Keratinocyte (primary cell): ENCODE data around the gene THOC7. TPM values are rescaled to one million over a fixed set of nuclear protein-coding genes. Genes with fewer than 3 reads are reported as not detected.

Source experiments
- DNase-seq: peaks from one replicate; pipeline ENCODE4 v3.0.0-alpha.2; 2011; ENCODE audit warnings: low read depth, missing footprints, low spot score
- FAIRE-seq: peaks from 2 replicates; lab custom pipeline; 2011; peaks lifted over from hg19 to GRCh38; lab: Jason Lieb, UNC
- H2AFZ ChIP-seq: 2 replicates; pipeline ENCODE4 v1.6.0; 2012; ENCODE audit warnings: low read length, control low read depth, inconsistent platforms; ENCODE audit not compliant: control insufficient read depth
- H3K27ac ChIP-seq: 2 replicates; pipeline ENCODE4 v1.5.1; 2011; ENCODE audit warnings: low read length; ENCODE audit not compliant: control insufficient read depth, insufficient read depth
- H3K27me3 ChIP-seq: 3 replicates; pipeline ENCODE4 v1.6.0; 2011; ENCODE audit warnings: low read length; ENCODE audit not compliant: control insufficient read depth, insufficient read depth; ENCODE audit errors: extremely low read depth
- H3K36me3 ChIP-seq, 2 experiments: 2 replicates in 1 of 2; 3 replicates in 1 of 2; pipeline ENCODE4 v1.5.1; 2011; ENCODE audit warnings: low read length in 2 of 2, mild to moderate bottlenecking in 1 of 2; ENCODE audit not compliant: control insufficient read depth in 2 of 2, insufficient read depth in 2 of 2; ENCODE audit errors: extremely low read depth in 1 of 2
- H3K4me1 ChIP-seq: 3 replicates; pipeline ENCODE4 v1.5.1; 2011; ENCODE audit warnings: low read length; ENCODE audit not compliant: control insufficient read depth, insufficient read depth; ENCODE audit errors: extremely low read depth
- H3K4me2 ChIP-seq: 3 replicates; pipeline ENCODE4 v1.6.0; 2011; ENCODE audit warnings: low read depth, low read length; ENCODE audit not compliant: control insufficient read depth, insufficient read depth; ENCODE audit errors: extremely low read depth
- H3K4me3 ChIP-seq, 3 experiments: fragments of 200-600 bp in 1 of 3; sonication (generic) in 1 of 3; 2 replicates in 2 of 3; 3 replicates in 1 of 3; pipeline ENCODE4 v1.5.1; 2011 to 2016; ENCODE audit warnings: low read length in 3 of 3, mild to moderate bottlenecking in 3 of 3, control low read depth in 2 of 3, inconsistent platforms in 1 of 3, low read depth in 1 of 3, mixed read lengths in 1 of 3, mixed run types in 1 of 3, moderate library complexity in 1 of 3; ENCODE audit not compliant: control insufficient read depth in 2 of 3, insufficient read depth in 2 of 3; ENCODE audit errors: extremely low read depth in 1 of 3
- H3K79me2 ChIP-seq: 2 replicates; pipeline ENCODE4 v1.6.0; 2012; ENCODE audit warnings: low read length; ENCODE audit not compliant: control insufficient read depth, insufficient read depth
- H3K9ac ChIP-seq: 3 replicates; pipeline ENCODE4 v1.6.0; 2011; ENCODE audit warnings: low read length; ENCODE audit not compliant: control insufficient read depth, insufficient read depth; ENCODE audit errors: extremely low read depth
- H3K9me1 ChIP-seq: 3 replicates; pipeline ENCODE4 v1.6.0; 2011; ENCODE audit warnings: low read length; ENCODE audit not compliant: control insufficient read depth, insufficient read depth; ENCODE audit errors: extremely low read depth
- H3K9me3 ChIP-seq: 2 replicates; pipeline ENCODE4 v1.5.1; 2012; ENCODE audit warnings: low read depth, low read length; ENCODE audit not compliant: control insufficient read depth
- H4K20me1 ChIP-seq: 3 replicates; pipeline ENCODE4 v1.6.0; 2011; ENCODE audit warnings: low read length; ENCODE audit not compliant: control insufficient read depth, insufficient read depth; ENCODE audit errors: extremely low read depth
- CTCF ChIP-seq, 3 experiments: IDR thresholded peaks in 1 of 3; conservative IDR thresholded peaks in 1 of 3; optimal IDR thresholded peaks in 1 of 3; 2 replicates in 2 of 3; 3 replicates in 1 of 3; pipeline versions ENCODE3 to v1.5.1; 2011; ENCODE audit warnings: low read length in 3 of 3, mild to moderate bottlenecking in 3 of 3, moderate library complexity in 2 of 3, control low read depth in 1 of 3, inconsistent platforms in 1 of 3; ENCODE audit not compliant: insufficient read depth in 2 of 3; ENCODE audit errors: extremely low read depth in 1 of 3
- EZH2 ChIP-seq: IDR thresholded peaks from one replicate; pipeline ENCODE4 v1.6.1; 2012; ENCODE audit warnings: inconsistent platforms, mild to moderate bottlenecking, low read length, moderate library complexity
- dilution Hi-C: fragments of 300-500 bp; cut with MboI; formaldehyde crosslinking; loops from one replicate; pipeline ENCODE4 v1.7.0; 2020; ENCODE audit warnings: low sequenced_read_pairs; ENCODE audit not compliant: extremely low pct_ligation_motif_present
- polyA plus RNA-seq, 5 experiments: library from polyadenylated mRNA; depleted of rRNA in 3 of 5; stranded (reverse) in 3 of 5; stranded (forward) in 1 of 5; unstranded in 1 of 5; fragments of >200 nt; gene quantifications; 1 replicate in 1 of 5; 2 replicates in 3 of 5; 3 replicates in 1 of 5; pipeline versions ENCODE4 v1.2.1 to v1.2.3, GENCODE V29; 2011 to 2012; ENCODE audit warnings: missing spikeins in 2 of 5, low read depth in 1 of 5, low replicate concordance in 1 of 5

Gene THOC7
- polyA plus RNA-seq, 1 donor (not counting 4 experiments of a cell fraction or from before 2014, with no cell fraction given), result 131 TPM

- TF ChIP-seq EZH2 (no peak), CTCF (optimal IDR thresholded peaks at IDR 0.05 in 1 of 3, IDR thresholded peaks at IDR 0.05 in 1 of 3, conservative IDR thresholded peaks at IDR 0.05 in 1 of 3; ENCODE audit: extremely low read depth in 1 of 3, insufficient read depth in 2 of 3, low read length in 3 of 3) (no peak)
- DNase-seq (no peak), FAIRE-seq (no peak)
- H3K4me3 ChIP-seq, result peak overlapping the region; percentile 77 to 92 (median 77)
- H2AFZ ChIP-seq, result peak overlapping the region; percentile 61
- peak overlapping the region; percentile 87 for H3K9ac ChIP-seq
- peaks cover 12% of the 10 kb centered on the region for H3K4me1 ChIP-seq
- peaks cover 81% of the 10 kb centered on the region for H3K79me2 ChIP-seq
- H3K9me3 ChIP-seq, result no peaks in the 10 kb centered on the region
- H3K9me1 ChIP-seq, result peaks cover 3% of the 10 kb centered on the region
- no peaks in the 10 kb centered on the region for H3K27me3 ChIP-seq
- dilution Hi-C loops, result no loop called here
- H4K20me1 ChIP-seq, result no peaks in the 10 kb centered on the region
- H3K4me2 ChIP-seq, result peak overlapping the region; percentile 79
- H3K27ac ChIP-seq, result peak overlapping the region; percentile 71
- H3K36me3 ChIP-seq, result no peaks in the 10 kb centered on the region
Observed at GRCh38 chr3:63864008-63864964, 681 bp upstream of the THOC7 start.

GRCh38 chr3:63862804-63863149, 828 bp downstream of the THOC7 start:
- Histone ChIP-seq H3K4me2 (peak overlapping the region; percentile 99), H3K27ac (peak overlapping the region; percentile 88), H3K9me1 (peaks cover 3% of the 10 kb centered on the region), H3K4me3 (peak overlapping the region; percentile 90 to 94 (median 92)), H3K9ac (peak overlapping the region; percentile 94), H3K79me2 (peaks cover 82% of the 10 kb centered on the region), H2AFZ (peak overlapping the region; percentile 80), H3K9me3 (no peaks in the 10 kb centered on the region), H3K4me1 (peaks cover 15% of the 10 kb centered on the region), H4K20me1 (no peaks in the 10 kb centered on the region), H3K36me3 (no peaks in the 10 kb centered on the region), H3K27me3 (no peaks in the 10 kb centered on the region)
- dilution Hi-C loops, result no loop called here
- DNase-seq, result no peak
- no peak for FAIRE-seq
- TF ChIP-seq CTCF (optimal IDR thresholded peaks at IDR 0.05 in 1 of 3, IDR thresholded peaks at IDR 0.05 in 1 of 3, conservative IDR thresholded peaks at IDR 0.05 in 1 of 3; ENCODE audit: extremely low read depth in 1 of 3, insufficient read depth in 2 of 3, low read length in 3 of 3) (no peak), EZH2 (no peak)
